Gastroesophageal sphincter (tissue), 4 donors: ENCODE measurements around the gene ACOT6. TPM values are rescaled to one million over a fixed set of nuclear protein-coding genes. Genes with fewer than 3 reads are reported as not detected.
A peak's percentile ranks its signal among the peaks of the same experiment; 100 is the strongest.
"Not testable (repeated sequence)": the region's sequence is repeated elsewhere in the genome, so short reads cannot be mapped to it uniquely, and the experiment has no call there.

Source experiments
- ATAC-seq: fragments of 150-250 bp; one replicate; pipeline ENCODE4 v1.9.1; 2016; ENCODE audit warnings: mild to moderate bottlenecking, moderate library complexity
- H3K27ac ChIP-seq, 4 donors: fragments of 200-600 bp; sonication (generic) in 3 of 4; 1 replicate in 3 of 4; 2 replicates in 1 of 4; pipeline ENCODE4 v1.5.1; 2016 to 2019
- H3K27me3 ChIP-seq: fragments of 200-600 bp; sonication (generic); one replicate; pipeline ENCODE4 v1.5.1; 2019
- H3K36me3 ChIP-seq, 2 donors: fragments of 200-600 bp; sonication (generic); one replicate each; pipeline ENCODE4 v1.5.1; 2019; ENCODE audit warnings: control low read depth in 1 of 2
- H3K4me1 ChIP-seq, 3 donors: fragments of 200-600 bp; sonication (generic); 1 replicate in 2 of 3; 2 replicates in 1 of 3; pipeline ENCODE4 v1.5.1; 2016 to 2019; ENCODE audit warnings: control low read depth in 2 of 3
- H3K4me3 ChIP-seq, 2 donors: fragments of 200-600 bp; sonication (generic); one replicate each; pipeline ENCODE4 v1.5.1; 2019; ENCODE audit warnings: mild to moderate bottlenecking in 1 of 2, moderate library complexity in 1 of 2
- H3K9me3 ChIP-seq, 3 donors: fragments of 200-600 bp; sonication (generic); one replicate each; pipeline ENCODE4 v1.5.1; 2017 to 2019; ENCODE audit warnings: control low read depth in 2 of 3
- CTCF ChIP-seq, 4 experiments: fragments of 200-600 bp in 2 of 4; fragments of 450-650 bp in 2 of 4; sonication (generic) in 1 of 4; IDR thresholded peaks; one replicate each; pipeline ENCODE4 v1.5.1; 2017 to 2019; ENCODE audit warnings: antibody characterized with exemption in 4 of 4, mild to moderate bottlenecking in 2 of 4, moderate library complexity in 2 of 4
- EP300 ChIP-seq: sonication (generic); formaldehyde crosslinking; IDR thresholded peaks from one replicate; pipeline ENCODE4 v1.6.1; 2017; ENCODE audit warnings: antibody characterized with exemption, mild to moderate bottlenecking
- POLR2A ChIP-seq, 2 donors: fragments of 450-650 bp; IDR thresholded peaks; one replicate each; pipeline ENCODE4 v1.6.1; 2017; ENCODE audit warnings: antibody characterized with exemption in 2 of 2, mild to moderate bottlenecking in 2 of 2, moderate library complexity in 1 of 2
- POLR2AphosphoS5 ChIP-seq: sonication (generic); formaldehyde crosslinking; IDR thresholded peaks from one replicate; pipeline ENCODE4 v1.6.1; 2017; ENCODE audit warnings: antibody characterized with exemption
- WGBS, 2 donors: methylation state at CpG; one replicate each; pipeline ENCODE4 v1.1.5; 2018; ENCODE audit warnings: low coverage in 1 of 2; 5-methylcytosine and 5-hydroxymethylcytosine counted together
- total RNA-seq, 4 donors: library from RNA; depleted of rRNA; stranded (reverse); fragments of >200 nt; gene quantifications; one replicate each; pipeline ENCODE4 v1.1.0, GENCODE V29; 2016

ACOT6 gene
- total RNA-seq, 4 donors from 2014 or later = not detected

DNA sequence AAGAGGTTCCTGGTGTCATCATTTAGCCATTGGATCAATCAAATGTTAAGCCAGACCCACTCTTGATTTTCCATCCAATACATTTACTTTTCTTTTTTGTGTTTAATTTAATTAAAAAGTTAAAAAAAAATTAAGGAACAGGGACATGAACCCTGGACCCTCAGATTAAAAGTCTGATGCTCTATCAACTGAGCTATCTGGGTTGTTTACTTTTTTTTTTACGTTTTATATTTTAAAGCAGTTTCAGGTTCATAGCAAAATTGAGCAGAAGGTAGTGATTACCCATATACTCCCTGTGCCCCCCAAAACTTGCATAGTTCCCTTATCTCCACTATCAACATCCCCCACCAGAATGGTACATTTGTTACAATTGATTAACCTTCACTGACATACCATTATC, 23.6 kb upstream of the ACOT6 start:
- 80 to 100% methylated on average over 1 of the region's 1 CpG for WGBS, 2 donors
- no peak overlapping the region for H3K27ac ChIP-seq
- TF ChIP-seq POLR2AphosphoS5 = no peak
- TF ChIP-seq POLR2A (IDR thresholded peaks at IDR 0.05) = no peak
- no peak for TF ChIP-seq CTCF (IDR thresholded peaks at IDR 0.05)
- no peak for TF ChIP-seq EP300
- H3K4me3 ChIP-seq = no peak overlapping the region
- H3K9me3 ChIP-seq = no peaks in the 10 kb centered on the region
- no peaks in the 10 kb centered on the region for H3K27me3 ChIP-seq
- H3K4me1 ChIP-seq = peaks cover 0 to 11% (median 0%) of the 10 kb centered on the region in 3 donors
- ATAC-seq = no peak
- H3K36me3 ChIP-seq = no peaks in the 10 kb centered on the region

DNA sequence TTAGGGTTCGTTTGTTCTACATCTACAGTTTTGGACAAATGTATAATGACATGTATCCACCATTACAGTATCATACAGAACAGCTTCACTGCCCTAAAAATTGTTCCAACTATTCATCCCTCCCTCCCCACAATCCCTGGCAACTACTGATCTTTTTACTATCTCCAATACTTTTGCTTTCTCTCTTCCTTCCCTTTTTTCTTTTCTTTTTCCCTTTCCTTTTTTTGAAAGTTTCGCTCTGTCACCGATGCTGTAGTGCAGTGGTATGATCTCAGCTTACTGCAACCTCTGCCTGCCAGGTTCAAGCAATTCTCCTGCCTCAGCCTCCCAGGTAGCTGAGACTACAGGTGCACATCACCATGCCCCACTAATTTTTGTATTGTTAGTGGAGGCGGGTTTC, 23.2 kb upstream of the ACOT6 start:
- WGBS, 2 donors = 77 to 97% methylated on average over 3 of the region's 4 CpGs
- no peak for TF ChIP-seq CTCF (IDR thresholded peaks at IDR 0.05)
- no peak for TF ChIP-seq POLR2AphosphoS5
- no peak for TF ChIP-seq POLR2A (IDR thresholded peaks at IDR 0.05)
- no peak for TF ChIP-seq EP300
- H3K4me1 ChIP-seq = peaks cover 0 to 11% (median 0%) of the 10 kb centered on the region in 3 donors
- H3K9me3 ChIP-seq = no peaks in the 10 kb centered on the region
- H3K27me3 ChIP-seq = no peaks in the 10 kb centered on the region
- no peak overlapping the region for H3K27ac ChIP-seq
- H3K36me3 ChIP-seq = no peaks in the 10 kb centered on the region
- no peak overlapping the region for H3K4me3 ChIP-seq
- no peak for ATAC-seq

GRCh38 chr14:73590673-73591004, 21.7 kb upstream of the ACOT6 start:
- ATAC-seq, H3K27ac ChIP-seq, H3K27me3 ChIP-seq, H3K4me3 ChIP-seq, H3K9me3 ChIP-seq, H3K36me3 ChIP-seq: not testable (repeated sequence)
- 90% methylated on average over 4 of the region's 32 CpGs; no CpG with 5 or more reads in 1 of the 2 donors for WGBS, 2 donors
- peaks cover 0 to 11% (median 0%) of the 10 kb centered on the region in 3 donors for H3K4me1 ChIP-seq

DNA sequence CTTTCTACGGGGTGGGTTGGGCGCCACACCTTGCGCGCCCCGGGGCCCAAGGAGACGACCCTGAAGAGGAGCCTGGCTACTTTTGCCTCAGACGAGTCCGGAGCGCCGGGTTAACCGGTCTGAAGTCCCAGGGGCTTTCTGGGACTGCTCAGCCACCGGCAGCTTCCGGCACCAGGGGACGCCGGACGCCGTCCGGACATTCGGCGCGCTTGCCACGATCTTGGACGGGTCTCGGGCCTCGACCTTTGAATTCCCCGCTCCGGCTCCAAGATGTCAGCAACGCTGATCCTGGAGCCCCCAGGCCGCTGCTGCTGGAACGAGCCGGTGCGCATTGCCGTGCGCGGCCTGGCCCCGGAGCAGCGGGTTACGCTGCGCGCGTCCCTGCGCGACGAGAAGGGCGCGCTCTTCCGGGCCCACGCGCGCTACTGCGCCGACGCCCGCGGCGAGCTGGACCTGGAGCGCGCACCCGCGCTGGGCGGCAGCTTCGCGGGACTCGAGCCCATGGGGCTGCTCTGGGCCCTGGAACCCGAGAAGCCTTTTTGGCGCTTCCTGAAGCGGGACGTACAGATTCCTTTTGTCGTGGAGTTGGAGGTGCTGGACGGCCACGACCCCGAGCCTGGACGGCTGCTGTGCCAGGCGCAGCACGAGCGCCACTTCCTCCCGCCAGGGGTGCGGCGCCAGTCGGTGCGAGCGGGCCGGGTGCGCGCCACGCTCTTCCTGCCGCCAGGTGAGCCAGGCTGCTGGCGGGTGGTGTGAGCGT, 20.4 kb upstream of the ACOT6 start, which contains the start of gene ACOT4:
TSS of gene ACOT4 (plus strand) at position 184 of the 760 bp plus-strand sequence. CDS start at position 271, 87 bp downstream.
- no peaks in the 10 kb centered on the region for H3K9me3 ChIP-seq
- no CpG with 5 or more reads among the region's 89 CpGs for WGBS, 2 donors
- H3K27me3 ChIP-seq = no peaks in the 10 kb centered on the region
- peaks cover 0 to 5% of the 10 kb centered on the region in 2 donors for H3K36me3 ChIP-seq
- peaks cover 0 to 11% (median 0%) of the 10 kb centered on the region in 3 donors for H3K4me1 ChIP-seq
- ATAC-seq = peak; percentile 72
- TF ChIP-seq POLR2AphosphoS5 = no peak
- no peak for TF ChIP-seq POLR2A (IDR thresholded peaks at IDR 0.05)
- peak in 2 of 4 experiments; percentile 6 to 26 for TF ChIP-seq CTCF (IDR thresholded peaks at IDR 0.05)
- no peak for TF ChIP-seq EP300
- peak within 1 kb of the TSS; percentile 32 to 57 for H3K4me3 ChIP-seq
- H3K27ac ChIP-seq = peak within 1 kb of the TSS in 2 of 4 donors; percentile 27 to 47

DNA sequence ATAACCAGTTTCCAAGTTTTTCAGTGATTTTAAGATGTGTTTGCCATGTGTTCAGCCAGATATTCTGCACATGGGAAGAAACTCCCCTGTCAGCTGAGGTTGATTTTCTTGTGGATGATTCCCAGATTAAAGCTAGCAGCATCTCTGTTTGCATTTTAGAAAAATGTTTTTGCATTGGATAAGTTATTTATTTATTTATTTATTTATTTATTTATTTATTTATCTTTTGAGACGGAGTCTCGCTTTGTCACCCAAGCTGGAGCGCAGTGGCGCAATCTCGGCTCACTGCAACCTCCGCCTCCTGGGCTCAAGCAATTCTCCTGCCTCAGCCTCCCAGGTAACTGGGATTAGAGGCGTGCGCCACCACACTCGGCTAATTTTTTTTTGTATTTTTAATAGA, 17.8 kb upstream of the ACOT6 start:
- ATAC-seq = no peak
- TF ChIP-seq POLR2AphosphoS5 (no peak), EP300 (no peak), POLR2A (IDR thresholded peaks at IDR 0.05) (no peak), CTCF (IDR thresholded peaks at IDR 0.05) (no peak)
- 92% methylated on average over 9 of the region's 9 CpGs; no CpG with 5 or more reads in 1 of the 2 donors for WGBS, 2 donors
- no peak overlapping the region for H3K4me3 ChIP-seq
- peaks cover 0 to 5% of the 10 kb centered on the region in 2 donors for H3K36me3 ChIP-seq
- peaks cover 0 to 11% (median 0%) of the 10 kb centered on the region in 3 donors for H3K4me1 ChIP-seq
- H3K27ac ChIP-seq = no peak overlapping the region
- H3K9me3 ChIP-seq = no peaks in the 10 kb centered on the region
- H3K27me3 ChIP-seq = no peaks in the 10 kb centered on the region
